Measurements from ENCODE around the gene FBXW5.

DNA sequence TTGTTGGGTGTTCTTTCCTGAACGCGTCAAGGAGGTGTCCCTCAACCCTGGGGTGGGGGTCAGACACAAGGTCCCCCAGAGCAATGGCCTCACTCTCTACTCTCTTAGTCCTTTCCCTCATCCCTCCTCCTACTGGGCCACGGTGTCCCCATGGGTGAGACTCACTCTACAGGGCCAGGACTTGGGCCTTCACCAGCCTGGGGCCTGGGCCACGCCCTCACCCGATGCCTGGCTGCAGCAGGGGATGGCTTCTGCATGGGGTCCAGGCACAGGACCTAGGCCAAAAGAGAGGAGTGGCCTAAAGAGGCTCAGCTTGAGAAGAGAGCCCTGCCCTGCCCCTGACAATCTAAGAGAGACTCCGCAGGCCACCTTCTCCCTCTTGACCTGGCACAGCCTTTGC, 13.4 kb upstream of the FBXW5 start:
- TF ChIP-seq POLR2AphosphoS5 (IDR thresholded peaks at IDR 0.05; ENCODE audit: borderline replicate concordance, low read depth, low read length) (no peak), EZH2 (IDR thresholded peaks at IDR 0.05) (no peak)

Data from SK-N-MC (cell line).